Mucosa of descending colon (tissue), 3 donors: ENCODE data around the gene PLK3. TPM values are rescaled to one million over a fixed set of nuclear protein-coding genes. Genes with fewer than 3 reads are reported as not detected.

Experiments used
- ATAC-seq: fragments of 200-7000 bp; cut with Tn5 transposase; one replicate; pipeline ENCODE4 v1.9.1; 2020; ENCODE audit warnings: mild to moderate bottlenecking, moderate library complexity
- DNase-seq, 3 donors: peaks; one replicate each; pipeline ENCODE4 v3.0.0-alpha.2; 2020
- H3K36me3 ChIP-seq: fragments of 200-600 bp; one replicate; pipeline ENCODE4 v1.8.0; 2021; ENCODE audit warnings: low read depth, mild to moderate bottlenecking
- H3K4me1 ChIP-seq: fragments of 200-600 bp; one replicate; pipeline ENCODE4 v1.8.0; 2021; ENCODE audit warnings: low read depth, mild to moderate bottlenecking
- H3K4me3 ChIP-seq: fragments of 200-600 bp; one replicate; pipeline ENCODE4 v1.8.0; 2021; ENCODE audit warnings: mild to moderate bottlenecking
- H3K9me3 ChIP-seq: fragments of 200-600 bp; one replicate; pipeline ENCODE4 v1.8.0; 2021; ENCODE audit warnings: mild to moderate bottlenecking
- CTCF ChIP-seq: fragments of 200-600 bp; IDR thresholded peaks from one replicate; pipeline ENCODE4 v1.8.0; 2022; ENCODE audit warnings: antibody characterized with exemption, mild to moderate bottlenecking
- intact Hi-C, 2 donors: fragments of 100-400 bp; cut with DNase I in 1 of 2; cut with micrococcal nuclease in 1 of 2; formaldehyde crosslinking; loops; one replicate each; pipeline versions ENCODE4 v1.11.0 to v1.11.1; 2022; cut with DNase I, micrococcal nuclease
- total RNA-seq, 3 donors: library from RNA; stranded (reverse); fragmentation: NEBNext Ultra II Directional in 2 of 3; extraction: Animal tissue kit (Norgen Biotek cat#: 25700) in 2 of 3; gene quantifications; one replicate each; pipeline versions ENCODE4 v1.2.1 to v1.2.4, GENCODE V29; 2021 to 2023
- donor health status: DM: no; HTN: no; CAD: no; lungs with moderate emphysema.
- donor health status: DM: no; HTN: no; CAD: no.
- donor health status: DM: no; HTN: yes; CAD: no.

PLK3 gene
- total RNA-seq, 3 donors from 2014 or later, result 6.4 to 14.5 (median 12.0) TPM

DNA sequence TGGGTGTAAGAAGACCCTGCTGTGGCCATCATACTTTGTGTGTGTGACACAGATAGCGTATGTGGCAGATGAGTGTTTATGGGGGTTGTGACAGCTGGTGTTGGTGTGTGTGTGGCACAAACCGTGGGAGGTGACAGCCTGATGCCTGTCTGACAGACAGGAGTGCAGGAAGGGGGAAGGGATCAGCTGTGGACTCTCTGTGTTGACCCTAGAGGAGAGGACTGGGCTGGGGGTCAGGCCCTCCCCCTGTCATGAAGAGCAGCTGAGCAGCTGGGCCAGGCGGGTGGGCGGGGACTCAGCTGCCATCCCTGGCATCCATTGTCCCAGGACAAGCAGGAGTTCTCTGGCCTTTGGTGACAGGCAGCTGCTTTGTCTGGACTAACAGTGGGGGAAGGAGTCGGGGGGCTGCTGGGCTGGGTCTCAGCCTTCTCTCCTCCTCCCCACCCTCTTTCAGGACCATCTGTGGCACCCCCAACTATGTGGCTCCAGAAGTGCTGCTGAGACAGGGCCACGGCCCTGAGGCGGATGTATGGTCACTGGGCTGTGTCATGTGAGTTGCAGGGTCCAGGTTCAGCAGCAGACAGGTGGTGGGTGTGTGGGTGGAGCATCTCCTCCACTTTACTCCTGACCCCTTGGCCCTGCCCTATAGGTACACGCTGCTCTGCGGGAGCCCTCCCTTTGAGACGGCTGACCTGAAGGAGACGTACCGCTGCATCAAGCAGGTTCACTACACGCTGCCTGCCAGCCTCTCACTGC is 2.3 kb downstream of the PLK3 start:
- ATAC-seq (no peak), DNase-seq (peak in 2 of 3 donors; percentile 32 to 58)
- intact Hi-C loops, result no loop called here
- peaks cover 25% of the 10 kb centered on the region for H3K4me1 ChIP-seq
- no peaks in the 10 kb centered on the region for H3K36me3 ChIP-seq
- H3K4me3 ChIP-seq, result no peak overlapping the region
- TF ChIP-seq CTCF, result no peak
- no peaks in the 10 kb centered on the region for H3K9me3 ChIP-seq

DNA sequence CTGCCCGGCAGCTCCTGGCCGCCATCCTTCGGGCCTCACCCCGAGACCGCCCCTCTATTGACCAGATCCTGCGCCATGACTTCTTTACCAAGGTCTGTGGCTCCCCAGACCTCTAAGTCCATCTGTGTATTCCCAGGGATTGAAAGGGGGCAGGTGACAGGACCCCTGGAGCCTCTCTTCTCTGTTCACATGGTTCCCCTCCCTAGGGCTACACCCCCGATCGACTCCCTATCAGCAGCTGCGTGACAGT is 2.8 kb downstream of the PLK3 start:
- Histone ChIP-seq H3K36me3 (no peaks in the 10 kb centered on the region), H3K9me3 (no peaks in the 10 kb centered on the region), H3K4me1 (peaks cover 30% of the 10 kb centered on the region), H3K4me3 (no peak overlapping the region)
- no peak for ATAC-seq
- DNase-seq, result no peak
- TF ChIP-seq CTCF, result no peak
- intact Hi-C loops, result no loop called here

DNA sequence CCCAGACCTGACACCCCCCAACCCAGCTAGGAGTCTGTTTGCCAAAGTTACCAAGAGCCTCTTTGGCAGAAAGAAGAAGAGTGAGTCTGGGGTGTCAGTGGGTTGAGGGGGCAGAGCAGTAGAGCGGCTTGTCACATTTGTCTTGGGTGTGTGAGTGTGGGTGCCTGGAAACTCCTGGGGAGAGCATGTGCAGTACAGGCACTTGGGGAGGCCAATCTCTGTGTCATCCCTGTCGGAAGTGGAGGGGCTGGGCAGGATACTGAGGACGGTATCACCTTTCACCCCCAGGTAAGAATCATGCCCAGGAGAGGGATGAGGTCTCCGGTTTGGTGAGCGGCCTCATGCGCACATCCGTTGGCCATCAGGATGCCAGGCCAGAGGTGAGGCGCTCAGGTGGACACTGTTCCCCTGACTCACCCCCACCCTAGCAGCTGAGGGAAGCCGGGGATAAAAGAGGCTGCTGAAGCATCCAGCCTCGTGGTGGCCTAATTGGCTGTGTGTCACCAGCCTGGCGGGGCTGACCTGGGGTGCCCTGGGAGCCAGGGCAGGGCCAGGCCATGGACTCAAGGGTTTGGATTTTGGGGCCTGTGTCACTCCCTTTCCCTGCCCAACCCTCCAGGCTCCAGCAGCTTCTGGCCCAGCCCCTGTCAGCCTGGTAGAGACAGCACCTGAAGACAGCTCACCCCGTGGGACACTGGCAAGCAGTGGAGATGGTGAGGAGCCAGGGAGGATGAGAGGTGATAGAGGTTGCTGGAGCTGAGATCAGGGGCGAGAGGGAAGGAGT is 3.3 kb downstream of the PLK3 start:
- TF ChIP-seq CTCF, result no peak
- H3K36me3 ChIP-seq, result no peaks in the 10 kb centered on the region
- H3K4me3 ChIP-seq, result no peak overlapping the region
- peaks cover 35% of the 10 kb centered on the region for H3K4me1 ChIP-seq
- ATAC-seq, result no peak
- DNase-seq, result peak in 2 of 3 donors; percentile 26 to 52
- H3K9me3 ChIP-seq, result no peaks in the 10 kb centered on the region
- intact Hi-C loops, result no loop called here

DNA sequence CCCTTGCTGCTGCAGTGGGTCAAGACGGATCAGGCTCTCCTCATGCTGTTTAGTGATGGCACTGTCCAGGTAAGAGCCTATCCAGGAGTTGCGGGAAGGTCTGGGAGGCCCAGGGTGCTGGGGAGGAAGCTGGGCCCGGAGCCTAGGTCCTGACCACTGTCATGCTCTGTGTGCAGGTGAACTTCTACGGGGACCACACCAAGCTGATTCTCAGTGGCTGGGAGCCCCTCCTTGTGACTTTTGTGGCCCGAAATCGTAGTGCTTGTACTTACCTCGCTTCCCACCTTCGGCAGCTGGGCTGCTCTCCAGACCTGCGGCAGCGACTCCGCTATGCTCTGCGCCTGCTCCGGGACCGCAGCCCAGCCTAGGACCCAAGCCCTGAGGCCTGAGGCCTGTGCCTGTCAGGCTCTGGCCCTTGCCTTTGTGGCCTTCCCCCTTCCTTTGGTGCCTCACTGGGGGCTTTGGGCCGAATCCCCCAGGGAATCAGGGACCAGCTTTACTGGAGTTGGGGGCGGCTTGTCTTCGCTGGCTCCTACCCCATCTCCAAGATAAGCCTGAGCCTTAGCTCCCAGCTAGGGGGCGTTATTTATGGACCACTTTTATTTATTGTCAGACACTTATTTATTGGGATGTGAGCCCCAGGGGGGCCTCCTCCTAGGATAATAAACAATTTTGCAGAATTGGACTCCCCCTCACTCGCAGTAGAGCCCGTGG is 5.3 kb downstream of the PLK3 start:
- ATAC-seq (no peak), DNase-seq (peak in 2 of 3 donors; percentile 34 to 60)
- no peaks in the 10 kb centered on the region for H3K36me3 ChIP-seq
- peaks cover 45% of the 10 kb centered on the region for H3K4me1 ChIP-seq
- intact Hi-C loops, result no loop called here
- H3K4me3 ChIP-seq, result no peak overlapping the region
- TF ChIP-seq CTCF, result no peak
- H3K9me3 ChIP-seq, result no peaks in the 10 kb centered on the region

DNA sequence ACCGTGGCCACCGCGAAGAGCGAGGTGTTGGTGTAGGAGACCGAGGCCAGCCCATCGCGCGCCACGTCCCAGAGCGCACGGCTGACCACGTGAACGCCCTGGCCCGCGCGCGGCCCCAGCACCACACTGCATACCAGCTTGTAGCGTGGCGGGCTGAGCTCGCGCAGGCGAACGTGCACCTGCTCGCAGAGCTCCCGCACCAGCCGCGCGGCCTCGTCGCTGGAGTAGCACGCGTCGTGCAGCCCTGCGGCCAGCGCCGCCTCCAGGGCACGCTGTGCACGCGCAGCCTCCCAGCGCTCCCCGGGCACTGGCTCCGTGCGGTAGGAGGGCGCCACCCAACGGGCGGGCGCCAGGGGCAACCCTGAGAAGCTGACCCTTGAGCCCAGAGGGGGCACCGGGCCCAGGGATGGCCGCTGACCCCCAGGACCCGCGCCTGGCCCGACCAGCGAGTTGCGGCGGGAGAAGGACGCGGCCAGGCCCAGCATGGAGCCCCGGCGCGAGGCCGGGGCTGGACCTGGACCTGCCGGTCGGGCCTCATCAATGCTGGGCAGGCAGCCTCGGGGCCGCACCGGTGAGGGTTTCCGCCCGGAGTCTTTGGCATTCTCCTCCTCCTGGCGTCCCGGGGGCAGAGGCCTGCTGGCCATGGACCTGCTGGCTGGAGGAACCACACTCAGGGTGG is 6.0 kb downstream of the PLK3 start:
- ATAC-seq (no peak), DNase-seq (peak in 2 of 3 donors; percentile 46 to 69)
- intact Hi-C loops, result no loop called here

More for the DNA sequence above, 6.0 kb downstream of the PLK3 start:
- no peak for TF ChIP-seq CTCF
- Histone ChIP-seq H3K4me1 (peaks cover 47% of the 10 kb centered on the region), H3K4me3 (no peak overlapping the region), H3K36me3 (no peaks in the 10 kb centered on the region), H3K9me3 (no peaks in the 10 kb centered on the region)
